ENCODE results near the gene OSBPL6. TPM values are rescaled to one million over a fixed set of nuclear protein-coding genes. Genes with fewer than 3 reads are reported as not detected.

Gene OSBPL6
- total RNA-seq, 6 donors from 2014 or later, result 2.0 to 35.4 (median 5.1) TPM

DNA sequence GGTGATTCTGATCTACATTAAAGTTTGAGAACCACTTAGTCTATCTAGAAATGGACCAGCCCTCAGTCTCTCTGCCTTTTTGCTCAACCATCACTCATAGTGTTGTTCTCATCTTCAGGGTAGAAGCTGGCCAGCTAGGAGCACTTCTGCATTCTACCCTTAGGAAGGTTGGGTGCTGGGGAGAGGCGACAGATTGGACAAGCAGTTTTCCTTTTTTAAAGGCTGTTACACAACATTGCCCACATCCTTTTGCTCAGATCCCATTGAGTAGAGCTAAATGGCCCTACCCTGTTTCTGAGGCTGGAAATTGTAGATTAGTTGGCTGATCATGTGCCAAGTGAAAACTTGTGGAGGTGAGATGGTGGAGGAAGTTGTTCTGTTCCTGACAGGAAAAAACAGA lies 35.6 kb downstream of the OSBPL6 start:
- H3K27me3 ChIP-seq, result no peaks in the 10 kb centered on the region
- TF ChIP-seq POLR2A (IDR thresholded peaks at IDR 0.05), result no peak
- TF ChIP-seq, protein P1, sequence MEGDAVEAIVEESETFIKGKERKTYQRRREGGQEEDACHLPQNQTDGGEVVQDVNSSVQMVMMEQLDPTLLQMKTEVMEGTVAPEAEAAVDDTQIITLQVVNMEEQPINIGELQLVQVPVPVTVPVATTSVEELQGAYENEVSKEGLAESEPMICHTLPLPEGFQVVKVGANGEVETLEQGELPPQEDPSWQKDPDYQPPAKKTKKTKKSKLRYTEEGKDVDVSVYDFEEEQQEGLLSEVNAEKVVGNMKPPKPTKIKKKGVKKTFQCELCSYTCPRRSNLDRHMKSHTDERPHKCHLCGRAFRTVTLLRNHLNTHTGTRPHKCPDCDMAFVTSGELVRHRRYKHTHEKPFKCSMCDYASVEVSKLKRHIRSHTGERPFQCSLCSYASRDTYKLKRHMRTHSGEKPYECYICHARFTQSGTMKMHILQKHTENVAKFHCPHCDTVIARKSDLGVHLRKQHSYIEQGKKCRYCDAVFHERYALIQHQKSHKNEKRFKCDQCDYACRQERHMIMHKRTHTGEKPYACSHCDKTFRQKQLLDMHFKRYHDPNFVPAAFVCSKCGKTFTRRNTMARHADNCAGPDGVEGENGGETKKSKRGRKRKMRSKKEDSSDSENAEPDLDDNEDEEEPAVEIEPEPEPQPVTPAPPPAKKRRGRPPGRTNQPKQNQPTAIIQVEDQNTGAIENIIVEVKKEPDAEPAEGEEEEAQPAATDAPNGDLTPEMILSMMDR (IDR thresholded peaks at IDR 0.05), result no peak
- no peak for TF ChIP-seq POLR2AphosphoS5 (IDR thresholded peaks at IDR 0.05)
- TF ChIP-seq EP300 (IDR thresholded peaks at IDR 0.05), result no peak
- ATAC-seq (ENCODE audit: low FRiP score in 2 of 2) (peak in 1 of 2 donors; percentile 53), DNase-seq (no peak)
- 53 to 64% methylated on average over 1 of the region's 1 CpG for WGBS, 2 donors
- H3K4me1 ChIP-seq, result no peaks in the 10 kb centered on the region
- H3K36me3 ChIP-seq, result no peaks in the 10 kb centered on the region
- no peaks in the 10 kb centered on the region for H3K9me3 ChIP-seq
- H3K27ac ChIP-seq, result no peak overlapping the region
- H3K4me3 ChIP-seq, result no peak overlapping the region

- Histone ChIP-seq H3K27ac (no peak overlapping the region), H3K9me3 (no peaks in the 10 kb centered on the region), H3K4me1 (no peaks in the 10 kb centered on the region), H3K27me3 (no peaks in the 10 kb centered on the region), H3K4me3 (no peak overlapping the region), H3K36me3 (no peaks in the 10 kb centered on the region)
- TF ChIP-seq, protein P1 (IDR thresholded peaks at IDR 0.05), result no peak
- TF ChIP-seq POLR2AphosphoS5 (IDR thresholded peaks at IDR 0.05) (no peak), POLR2A (IDR thresholded peaks at IDR 0.05) (no peak), EP300 (IDR thresholded peaks at IDR 0.05) (no peak)
- WGBS, 2 donors, result 80 to 91% methylated on average over 4 of the region's 4 CpGs
- DNase-seq, result no peak
- no peak for ATAC-seq (ENCODE audit: low FRiP score in 2 of 2)
Measured at GRCh38 chr2:178230396-178230795, 36.1 kb downstream of the OSBPL6 start.

- ATAC-seq (ENCODE audit: low FRiP score in 2 of 2), result no peak
- WGBS, 2 donors, result 76 to 83% methylated on average over 3 of the region's 3 CpGs
Measured at GRCh38 chr2:178233428-178233827, 39.1 kb downstream of the OSBPL6 start.

GRCh38 chr2:178234648-178235047 lies 40.3 kb downstream of the OSBPL6 start:
- no peaks in the 10 kb centered on the region for H3K9me3 ChIP-seq
- H3K36me3 ChIP-seq, result no peaks in the 10 kb centered on the region
- DNase-seq, result no peak
- H3K4me1 ChIP-seq, result no peaks in the 10 kb centered on the region
- H3K27ac ChIP-seq, result no peak overlapping the region
- H3K27me3 ChIP-seq, result no peaks in the 10 kb centered on the region
- no peak for TF ChIP-seq EP300 (IDR thresholded peaks at IDR 0.05)
- TF ChIP-seq, protein P1 (IDR thresholded peaks at IDR 0.05), result no peak
- TF ChIP-seq POLR2AphosphoS5 (IDR thresholded peaks at IDR 0.05), result no peak
- no peak for TF ChIP-seq POLR2A (IDR thresholded peaks at IDR 0.05)
- 88 to 92% methylated on average over 1 of the region's 1 CpG for WGBS, 2 donors
- no peak for ATAC-seq (ENCODE audit: low FRiP score in 2 of 2)
- H3K4me3 ChIP-seq, result no peak overlapping the region

More at GRCh38 chr2:178233428-178233827, 39.1 kb downstream of the OSBPL6 start:
- TF ChIP-seq EP300 (IDR thresholded peaks at IDR 0.05) (no peak), POLR2A (IDR thresholded peaks at IDR 0.05) (no peak), POLR2AphosphoS5 (IDR thresholded peaks at IDR 0.05) (no peak)
- TF ChIP-seq, protein P1 (IDR thresholded peaks at IDR 0.05), result no peak
- H3K9me3 ChIP-seq, result no peaks in the 10 kb centered on the region
- H3K27me3 ChIP-seq, result no peaks in the 10 kb centered on the region
- no peaks in the 10 kb centered on the region for H3K36me3 ChIP-seq
- no peak for DNase-seq
- no peaks in the 10 kb centered on the region for H3K4me1 ChIP-seq
- no peak overlapping the region for H3K27ac ChIP-seq
- H3K4me3 ChIP-seq, result no peak overlapping the region

- Histone ChIP-seq H3K36me3 (no peaks in the 10 kb centered on the region), H3K4me3 (no peak overlapping the region), H3K9me3 (no peaks in the 10 kb centered on the region), H3K27me3 (no peaks in the 10 kb centered on the region), H3K4me1 (peaks cover 3 to 9% (median 8%) of the 10 kb centered on the region in 4 donors), H3K27ac (no peak overlapping the region)
- TF ChIP-seq POLR2AphosphoS5 (IDR thresholded peaks at IDR 0.05), result no peak
- TF ChIP-seq, protein P1 (IDR thresholded peaks at IDR 0.05), result no peak
- TF ChIP-seq POLR2A (IDR thresholded peaks at IDR 0.05), result no peak
- no peak for TF ChIP-seq EP300 (IDR thresholded peaks at IDR 0.05)
- ATAC-seq (ENCODE audit: low FRiP score in 2 of 2) (no peak), DNase-seq (no peak)
- WGBS, 2 donors, result 93 to 95% methylated on average over 1 of the region's 1 CpG
Measured at GRCh38 chr2:178237488-178238153, 43.3 kb downstream of the OSBPL6 start.
